Stimulated activated CD4-positive, alpha-beta T cell treated with anti-CD3 and anti-CD28 coated beads, TNF-alpha, amount 100 ng/mL, for 24 hours (primary cell): ENCODE results near the gene U2AF2.

Source experiments
- DNase-seq, 3 experiments: peaks; one replicate each; pipeline ENCODE4 v3.0.0-alpha.2; 2020; ENCODE audit warnings: low read depth in 3 of 3

Gene U2AF2

GRCh38 chr19:55654868-55655647, at the start of gene U2AF2:
U2AF2 (plus strand) TSS chr19:55655035; CDS start chr19:55655105, 70 bp downstream.
- peak; percentile 92 to 95 (median 93) for DNase-seq

- peak; percentile 98 to 99 (median 99) for DNase-seq
These were observed 49.6 kb upstream of the U2AF2 start for GRCh38 chr19:55605207-55605636.

- peak; percentile 56 to 69 (median 62) for DNase-seq
These were observed 49.0 kb upstream of the U2AF2 start, which contains the start of gene ZNF865 for GRCh38 chr19:55605637-55606470. ZNF865 (plus strand) TSS chr19:55605647; CDS start chr19:55613619, 7,972 bp downstream.

GRCh38 chr19:55606471-55606787, 48.4 kb upstream of the U2AF2 start:
- DNase-seq: no peak

- DNase-seq: no peak
These were observed 48.0 kb upstream of the U2AF2 start for GRCh38 chr19:55606817-55607216.

- no peak for DNase-seq
These were observed 45.5 kb upstream of the U2AF2 start for GRCh38 chr19:55609326-55609725.

GRCh38 chr19:55611300-55611982, 43.4 kb upstream of the U2AF2 start:
- no peak for DNase-seq

GRCh38 chr19:55611983-55612645, 42.7 kb upstream of the U2AF2 start:
- no peak for DNase-seq

- DNase-seq: no peak
These were observed 41.4 kb upstream of the U2AF2 start for GRCh38 chr19:55613396-55613795.

GRCh38 chr19:55613930-55614710, 40.7 kb upstream of the U2AF2 start:
- DNase-seq: no peak

- no peak for DNase-seq
These were observed 39.9 kb upstream of the U2AF2 start for GRCh38 chr19:55614711-55615542.

GRCh38 chr19:55615543-55616394, 39.1 kb upstream of the U2AF2 start:
- no peak for DNase-seq

- DNase-seq: no peak
These were observed 38.4 kb upstream of the U2AF2 start for GRCh38 chr19:55616395-55616875.

GRCh38 chr19:55617426-55617825, 37.4 kb upstream of the U2AF2 start:
- DNase-seq: no peak

GRCh38 chr19:55618426-55618825, 36.4 kb upstream of the U2AF2 start:
- DNase-seq: no peak

GRCh38 chr19:55619286-55619685, 35.5 kb upstream of the U2AF2 start:
- no peak for DNase-seq

GRCh38 chr19:55620410-55621204, 34.2 kb upstream of the U2AF2 start:
- DNase-seq: no peak

GRCh38 chr19:55621205-55621672, 33.6 kb upstream of the U2AF2 start:
- DNase-seq: no peak
